ENCODE data around the gene LTBP1.

GRCh38 chr2:33029459-33029858 lies 82.7 kb downstream of the LTBP1 start:
- TF ChIP-seq CTCF (IDR thresholded peaks at IDR 0.05), result no peak
- TF ChIP-seq POLR2A (IDR thresholded peaks at IDR 0.05), result no peak

Data from adrenal gland (tissue), 5 donors.